ENCODE data around the gene SLC12A5. TPM values are rescaled to one million over a fixed set of nuclear protein-coding genes. Genes with fewer than 3 reads are reported as not detected.

The SLC12A5 gene
- total and polyA plus RNA-seq, 12 donors: 0.28 to 1.3 (median 1.0) TPM; not detected in 8

- Histone ChIP-seq H3K4me3 (no peak overlapping the region), H3K9me3 (no peaks in the 10 kb centered on the region), H3K27ac (no peak overlapping the region), H3K36me3 (no peaks in the 10 kb centered on the region), H3K4me1 (peaks cover 0 to 8% (median 0%) of the 10 kb centered on the region in 9 donors), H3K27me3 (peaks cover 0 to 100% (median 83%) of the 10 kb centered on the region in 7 donors)
- ATAC-seq (no peak), DNase-seq (no peak)
- intact Hi-C loops (cut with DNase I): no loop called here
- 77 to 79% methylated on average over 3 of the region's 3 CpGs for WGBS, 2 donors
- no peak for TF ChIP-seq CTCF (IDR thresholded peaks at IDR 0.05)
These were observed 72.9 kb downstream of the SLC12A5 start for GRCh38 chr20:46101957-46102356.

- intact Hi-C loops (cut with DNase I): no loop called here
- no peak for TF ChIP-seq CTCF (IDR thresholded peaks at IDR 0.05)
- 80 to 89% methylated on average over 3 of the region's 3 CpGs for WGBS, 2 donors
- Histone ChIP-seq H3K27ac (no peak overlapping the region), H3K4me1 (peaks cover 0 to 8% (median 0%) of the 10 kb centered on the region in 9 donors), H3K4me3 (no peak overlapping the region), H3K9me3 (no peaks in the 10 kb centered on the region), H3K36me3 (no peaks in the 10 kb centered on the region), H3K27me3 (peaks cover 0 to 96% (median 81%) of the 10 kb centered on the region in 7 donors)
- ATAC-seq: no peak
- no peak for DNase-seq
These were observed 73.9 kb downstream of the SLC12A5 start for GRCh38 chr20:46102940-46103339.

- peaks cover 0 to 8% (median 0%) of the 10 kb centered on the region in 9 donors for H3K4me1 ChIP-seq
- no peak for ATAC-seq
- H3K27me3 ChIP-seq: peaks cover 0 to 94% (median 79%) of the 10 kb centered on the region in 7 donors
- no peak overlapping the region for H3K27ac ChIP-seq
- 75 to 80% methylated on average over 3 of the region's 3 CpGs for WGBS, 2 donors
- no peak overlapping the region for H3K4me3 ChIP-seq
- no peak for DNase-seq
- no peaks in the 10 kb centered on the region for H3K36me3 ChIP-seq
- no peak for TF ChIP-seq CTCF (IDR thresholded peaks at IDR 0.05)
- H3K9me3 ChIP-seq: no peaks in the 10 kb centered on the region
- intact Hi-C loops (cut with DNase I): no loop called here
These were observed 75.2 kb downstream of the SLC12A5 start for GRCh38 chr20:46104262-46104661.

- H3K4me3 ChIP-seq: no peak overlapping the region
- H3K36me3 ChIP-seq: no peaks in the 10 kb centered on the region
- TF ChIP-seq CTCF (IDR thresholded peaks at IDR 0.05): no peak
- intact Hi-C loops (cut with DNase I): no loop called here
- peaks cover 0 to 25% (median 0%) of the 10 kb centered on the region in 9 donors for H3K4me1 ChIP-seq
- H3K27ac ChIP-seq: no peak overlapping the region
- DNase-seq: no peak
- 61 to 63% methylated on average over 6 of the region's 6 CpGs for WGBS, 2 donors
- ATAC-seq: no peak
- H3K9me3 ChIP-seq: no peaks in the 10 kb centered on the region
- H3K27me3 ChIP-seq: peaks cover 0 to 75% (median 53%) of the 10 kb centered on the region in 7 donors
These were observed 78.0 kb downstream of the SLC12A5 start for GRCh38 chr20:46107061-46107460.

Data from heart right ventricle (tissue), 16 donors.